Renal pelvis (tissue), 4 donors: ENCODE results near the gene PLAAT2. TPM values are rescaled to one million over a fixed set of nuclear protein-coding genes. Genes with fewer than 3 reads are reported as not detected.

Experiments used
- DNase-seq: peaks from one replicate; pipeline ENCODE4 v3.0.0-alpha.2; 2013
- polyA plus RNA-seq, 3 donors: library from polyadenylated mRNA; unstranded; fragments of 120-200 nt; gene quantifications; one replicate each; pipeline ENCODE4 v1.2.1, GENCODE V29; 2013; ENCODE audit not compliant: insufficient read length in 3 of 3

PLAAT2 gene
- polyA plus RNA-seq, 3 donors: 0.31 to 0.34 TPM; not detected in 1

DNA sequence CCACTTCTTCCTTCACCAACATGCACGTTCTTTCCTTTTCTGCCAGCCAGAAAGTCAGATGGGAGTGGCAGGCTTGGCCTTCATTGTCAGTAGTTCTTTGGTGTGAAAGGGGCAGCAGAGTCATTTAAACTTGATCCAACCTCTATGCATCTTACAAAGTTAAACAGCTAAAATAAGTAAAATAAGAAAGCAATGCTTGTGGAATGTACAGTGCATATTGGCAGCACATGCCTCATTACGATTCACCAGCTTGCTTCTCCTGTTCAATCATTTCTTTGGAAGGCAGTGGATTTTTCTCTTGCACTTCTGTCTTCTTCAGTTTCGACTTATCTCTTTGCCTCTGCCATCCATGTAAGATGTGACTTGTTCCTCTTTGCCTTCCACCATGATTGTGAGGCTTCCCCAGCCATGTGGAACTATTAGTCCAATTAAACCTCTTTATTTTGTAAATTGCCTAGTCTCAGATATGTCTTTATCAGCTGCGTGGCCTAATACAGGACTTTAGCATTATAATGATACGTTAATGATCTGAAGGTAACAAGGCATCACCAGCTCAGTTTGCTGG is 42.5 kb downstream of the PLAAT2 start:
- no peak for DNase-seq

DNA sequence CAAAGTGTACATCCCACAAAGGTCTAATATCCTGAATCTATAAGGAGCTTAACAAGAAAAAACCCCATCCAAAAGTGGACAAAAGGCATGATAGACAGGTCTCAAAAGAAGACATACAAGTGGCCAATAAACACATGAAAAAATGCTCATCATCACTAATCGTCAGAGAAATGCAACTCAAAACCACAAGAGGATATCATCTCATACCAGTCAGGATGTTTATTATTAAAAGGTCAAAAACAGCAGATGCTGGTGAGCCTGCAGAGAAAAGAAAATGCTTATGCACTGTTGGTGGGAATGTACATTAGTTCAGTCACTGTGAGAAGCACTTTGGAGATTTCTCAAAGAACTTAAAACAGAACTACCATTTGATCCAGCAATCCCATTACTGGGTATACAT is 44.6 kb downstream of the PLAAT2 start:
- DNase-seq: no peak

DNA sequence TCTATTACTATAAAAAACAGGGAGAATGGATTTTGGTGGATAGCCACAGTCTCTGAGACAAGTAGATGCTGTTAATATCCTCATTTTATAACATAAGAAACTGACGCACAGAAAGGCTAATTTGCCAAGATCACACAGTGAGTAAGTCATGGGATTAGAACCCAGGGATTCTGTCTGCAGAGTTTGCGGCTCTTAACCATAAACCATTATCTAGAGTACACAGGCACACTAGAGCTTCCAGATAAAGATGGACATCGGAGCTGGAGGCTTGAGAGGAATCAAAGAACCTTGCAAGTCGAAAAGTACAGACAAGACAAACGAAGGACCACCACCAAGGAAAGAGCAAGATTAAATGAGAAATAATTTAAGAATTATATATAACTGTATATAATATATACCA is 46.0 kb downstream of the PLAAT2 start:
- no peak for DNase-seq

DNA sequence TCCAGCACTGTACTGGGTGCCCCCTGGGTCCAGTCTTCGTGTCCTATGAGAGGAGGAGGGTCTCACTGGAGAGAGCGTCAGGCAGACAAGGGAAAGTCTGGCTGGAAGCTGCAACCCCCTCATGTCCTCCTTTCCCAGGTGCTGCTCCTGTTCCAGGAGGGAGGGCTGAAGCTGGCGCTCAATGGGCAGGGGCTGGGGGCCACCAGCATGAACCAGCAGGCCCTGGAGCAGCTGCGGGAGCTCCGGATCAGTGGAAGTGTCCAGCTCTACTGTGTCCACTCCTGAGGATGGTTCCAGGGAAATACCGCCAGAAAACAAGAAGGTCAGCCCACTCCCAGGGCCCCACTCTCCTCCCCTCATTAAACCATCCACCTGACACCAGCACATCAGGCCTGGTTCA is 47.1 kb downstream of the PLAAT2 start:
- DNase-seq: no peak

DNA sequence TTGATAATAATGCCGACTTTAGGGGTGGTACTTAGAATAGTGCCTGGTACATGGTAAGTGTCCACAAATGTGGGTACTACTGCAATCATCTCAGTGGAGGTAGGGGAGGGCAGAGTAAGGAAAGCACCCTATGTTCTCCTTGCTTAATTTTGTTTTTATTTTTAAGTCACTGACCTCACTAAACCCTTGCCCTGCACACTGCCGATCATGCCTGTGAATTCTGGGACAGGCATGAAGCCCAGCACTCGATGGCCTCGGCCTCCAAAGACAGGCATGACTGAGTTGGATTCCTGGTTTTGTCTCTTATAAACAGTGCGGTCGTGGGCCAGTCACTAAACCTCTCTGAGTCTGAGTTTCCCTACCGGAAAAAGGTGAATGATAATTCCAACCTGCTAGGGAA is 50.4 kb downstream of the PLAAT2 start:
- DNase-seq: no peak

DNA sequence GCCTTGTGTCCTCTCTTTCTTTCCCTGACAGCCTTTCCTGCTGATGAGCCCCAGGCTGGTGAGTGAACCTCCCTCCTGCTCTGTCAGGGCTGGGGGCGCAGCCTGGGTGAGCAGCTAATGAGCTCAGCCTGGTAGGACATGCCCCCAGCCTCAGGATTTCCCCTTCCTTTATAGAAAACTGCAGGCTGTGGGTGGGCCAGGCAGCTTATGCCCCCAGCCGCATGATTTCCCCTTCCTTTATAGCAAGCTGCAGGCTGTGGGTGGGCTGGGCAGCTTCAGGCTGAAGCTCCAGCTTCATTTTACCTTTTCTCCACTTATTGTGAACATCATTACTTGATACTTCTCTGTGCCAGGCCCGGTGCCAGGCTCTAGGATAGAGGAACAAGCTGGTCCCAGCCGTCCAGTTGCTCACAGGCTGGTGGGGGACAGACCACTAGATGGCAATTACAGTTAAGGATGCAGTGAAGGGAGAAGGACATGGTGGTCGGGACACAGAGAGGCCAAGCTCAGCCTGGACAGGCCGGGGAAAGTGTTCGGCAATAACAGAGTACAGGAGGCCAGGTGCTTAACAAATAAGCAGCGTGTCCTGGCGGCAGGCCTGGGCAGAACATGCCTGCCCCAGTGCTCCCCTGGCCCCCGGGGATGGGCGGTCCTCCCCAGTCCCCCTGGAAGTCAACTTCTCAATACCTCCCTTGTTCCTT is 52.0 kb downstream of the PLAAT2 start:
- no peak for DNase-seq

DNA sequence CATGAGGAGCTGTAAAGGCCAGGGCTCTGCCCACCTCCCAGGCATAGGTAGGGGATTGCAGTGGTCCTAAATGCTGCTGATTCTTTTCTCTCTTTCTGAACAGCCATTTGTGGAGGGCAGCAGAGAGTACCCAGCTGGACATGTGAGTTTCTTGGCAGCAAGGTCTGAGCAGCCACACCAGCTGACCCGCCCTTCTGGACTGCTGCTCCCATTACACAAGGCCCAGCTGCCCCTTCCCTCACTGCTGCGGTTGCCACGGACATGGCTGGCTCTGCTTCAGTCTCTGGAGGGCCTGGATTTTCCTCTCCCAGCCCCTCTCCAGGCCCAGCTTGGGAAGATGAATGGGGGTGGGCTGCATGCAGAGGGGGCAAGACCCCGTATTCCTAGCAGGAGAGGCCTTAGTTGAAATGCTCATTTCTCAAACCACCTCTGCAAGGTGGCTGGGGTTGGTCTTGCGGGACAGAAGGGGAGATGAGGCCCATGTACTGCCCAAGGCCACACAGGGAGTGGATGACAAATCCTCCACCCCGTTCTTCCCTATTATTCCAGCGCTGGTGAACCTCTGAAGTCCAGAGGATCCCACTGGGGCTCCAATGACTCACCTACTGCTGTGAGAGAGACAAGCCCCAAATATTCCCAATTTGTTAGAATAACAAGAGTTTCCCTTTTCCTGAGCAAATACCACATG is 52.7 kb downstream of the PLAAT2 start:
- DNase-seq: no peak

DNA sequence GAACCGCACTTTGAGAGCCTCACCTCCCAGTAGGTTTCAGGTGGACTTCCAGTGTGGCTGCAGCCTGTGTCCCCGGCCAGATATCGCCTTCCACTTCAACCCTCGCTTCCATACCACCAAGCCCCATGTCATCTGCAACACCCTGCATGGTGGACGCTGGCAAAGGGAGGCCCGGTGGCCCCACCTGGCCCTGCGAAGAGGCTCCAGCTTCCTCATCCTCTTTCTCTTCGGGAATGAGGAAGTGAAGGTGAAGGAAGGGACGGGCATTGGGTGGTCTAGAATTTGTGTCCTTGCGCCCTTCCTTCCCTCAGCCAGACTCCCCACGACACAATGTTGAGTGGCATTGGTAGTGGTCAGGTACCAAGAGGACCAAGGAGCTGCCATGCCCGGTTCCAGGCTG is 54.4 kb downstream of the PLAAT2 start:
- no peak for DNase-seq

DNA sequence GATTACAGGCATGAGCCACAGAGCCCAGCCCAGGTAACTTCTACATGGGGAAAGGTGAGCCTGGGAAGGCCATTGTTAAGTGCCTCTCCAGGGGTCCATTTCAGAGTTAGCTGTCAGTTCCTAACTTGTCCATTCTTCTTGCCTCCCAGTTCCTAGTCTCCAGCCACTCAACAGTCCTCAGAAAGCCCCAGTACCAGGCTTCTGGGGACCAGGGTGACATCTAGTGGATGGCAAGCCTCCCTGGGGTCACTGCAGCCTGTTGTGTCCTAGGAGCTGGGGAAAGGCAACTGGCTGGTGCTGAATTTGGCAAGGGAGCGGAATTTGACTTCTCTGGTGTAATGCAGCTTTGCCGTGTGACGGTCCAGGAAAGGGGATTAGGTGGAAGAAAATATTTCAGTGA is 55.2 kb downstream of the PLAAT2 start:
- DNase-seq: no peak

DNA sequence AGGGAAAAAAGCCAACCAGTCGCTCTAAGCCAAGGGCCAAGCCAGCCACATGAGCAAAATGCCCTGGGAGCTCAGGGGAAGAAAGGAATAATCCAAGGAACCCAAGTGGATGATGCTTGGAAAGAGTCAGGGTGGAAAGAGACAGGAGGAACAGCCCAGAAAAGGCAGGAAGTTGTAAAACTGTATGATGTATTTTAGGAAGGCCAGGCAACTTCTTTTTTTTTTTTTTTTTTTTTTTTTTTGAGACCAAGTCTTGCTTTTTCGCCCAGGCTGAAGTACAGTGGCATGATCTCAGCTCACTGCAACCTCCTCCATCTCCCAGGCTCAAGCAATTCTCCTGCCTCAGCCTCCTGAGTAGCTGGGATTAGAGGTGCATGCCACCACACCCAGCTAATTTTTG is 55.7 kb downstream of the PLAAT2 start:
- no peak for DNase-seq

DNA sequence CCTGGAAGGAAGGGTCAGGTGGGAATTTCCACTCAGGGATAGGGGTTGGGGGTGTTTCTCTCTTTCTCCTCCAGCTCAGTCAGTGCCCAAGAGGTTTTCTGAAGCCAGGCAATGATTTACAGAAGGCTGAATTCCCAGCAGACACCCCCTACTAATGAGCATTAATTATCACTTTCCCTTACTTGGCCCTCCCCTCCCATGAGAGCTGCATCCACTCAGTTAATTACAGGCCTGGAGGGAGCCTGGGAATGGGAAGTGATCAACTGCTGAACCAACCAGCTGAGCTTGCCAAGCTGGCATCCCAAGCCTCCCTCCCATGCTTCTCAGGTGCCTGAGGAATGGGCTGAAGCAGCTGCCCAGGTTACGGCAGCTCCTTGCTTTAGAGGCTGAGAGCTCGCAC is 56.3 kb downstream of the PLAAT2 start:
- no peak for DNase-seq

DNA sequence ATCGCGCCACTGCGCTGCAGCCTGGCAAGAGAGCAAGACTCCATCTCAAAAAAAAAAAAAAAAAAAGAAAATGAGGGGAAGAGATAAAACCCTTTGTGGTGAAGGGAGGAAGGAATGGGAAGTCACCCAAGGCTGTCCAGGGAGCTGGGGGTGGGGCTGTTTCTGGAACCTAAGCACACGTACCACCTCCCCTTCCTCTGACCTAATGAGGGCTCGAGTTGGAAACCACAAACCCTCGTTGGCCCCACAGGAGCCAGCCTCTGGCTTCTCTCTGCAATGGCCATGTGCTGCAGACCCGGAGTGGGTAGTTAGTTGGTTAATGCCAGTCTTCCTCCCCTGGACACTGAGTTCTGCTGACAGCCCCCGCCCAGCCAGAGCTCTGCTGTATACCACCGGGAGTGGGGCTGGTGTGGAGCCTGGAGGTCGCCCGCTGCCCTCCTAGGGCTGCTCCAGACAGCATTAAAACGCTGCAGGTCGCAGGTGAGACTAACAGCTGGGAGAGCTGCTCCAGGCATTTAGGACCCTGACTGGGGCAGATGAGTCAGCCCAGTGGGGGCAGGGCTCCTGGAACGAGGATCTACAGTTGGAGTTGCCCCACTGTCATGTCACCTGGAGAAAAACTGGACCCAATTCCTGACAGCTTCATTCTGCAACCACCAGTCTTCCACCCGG is 57.2 kb downstream of the PLAAT2 start, which contains the start of gene LGALS12:
LGALS12 (plus strand) TSS at position 228 of the 672 bp plus-strand sequence; CDS start at position 603, 375 bp downstream.
- no peak for DNase-seq

DNA sequence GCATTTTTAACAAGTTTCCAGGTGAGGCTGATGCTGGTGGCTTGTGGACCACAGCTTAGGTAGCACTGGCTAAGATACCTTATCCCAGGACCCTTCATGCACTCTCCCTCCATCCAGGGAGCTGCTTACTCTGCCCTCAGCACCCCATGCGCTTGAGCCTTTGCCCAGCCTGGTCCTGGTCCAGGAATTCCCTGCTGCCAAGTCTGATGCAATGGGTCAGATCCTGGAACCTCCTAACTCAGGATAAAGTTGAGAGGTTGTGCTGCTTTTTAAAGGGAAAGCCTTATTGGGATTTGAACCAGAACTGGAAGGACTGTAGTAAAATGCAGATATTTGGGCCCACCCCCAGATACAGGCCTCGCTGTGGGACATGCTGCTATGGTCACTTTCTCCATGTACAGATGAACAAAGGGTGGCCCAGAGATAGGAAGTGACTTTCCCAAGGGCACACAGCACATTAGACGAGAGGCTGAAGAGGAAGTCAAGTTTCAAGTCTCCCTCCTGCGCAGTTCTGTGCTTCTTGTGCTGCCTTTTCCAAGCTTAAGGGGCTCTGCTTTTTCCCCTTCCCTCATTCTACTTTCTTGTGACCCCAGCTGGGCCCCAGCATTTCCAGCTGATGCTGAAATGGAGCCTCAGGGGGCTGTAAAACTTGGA is 58.1 kb downstream of the PLAAT2 start:
- no peak for DNase-seq

DNA sequence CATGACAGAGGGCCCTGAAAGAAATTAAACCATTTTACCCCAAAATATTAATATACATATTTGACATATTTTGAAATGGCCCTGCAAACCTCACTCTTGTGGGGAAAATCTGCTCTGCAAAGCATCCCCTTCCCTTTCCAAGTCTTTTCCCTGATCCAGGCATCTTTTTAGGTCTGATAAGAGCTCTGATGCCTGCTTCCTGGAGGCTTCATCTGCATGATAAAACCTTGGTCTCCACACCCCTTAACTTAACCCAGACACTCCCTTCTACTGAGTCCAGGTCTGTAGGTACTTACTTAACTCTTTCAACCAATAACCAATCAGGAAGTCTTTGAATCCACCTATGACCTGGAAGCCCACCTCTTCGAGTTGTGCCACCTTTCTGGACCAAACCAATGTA is 59.1 kb downstream of the PLAAT2 start:
- no peak for DNase-seq

DNA sequence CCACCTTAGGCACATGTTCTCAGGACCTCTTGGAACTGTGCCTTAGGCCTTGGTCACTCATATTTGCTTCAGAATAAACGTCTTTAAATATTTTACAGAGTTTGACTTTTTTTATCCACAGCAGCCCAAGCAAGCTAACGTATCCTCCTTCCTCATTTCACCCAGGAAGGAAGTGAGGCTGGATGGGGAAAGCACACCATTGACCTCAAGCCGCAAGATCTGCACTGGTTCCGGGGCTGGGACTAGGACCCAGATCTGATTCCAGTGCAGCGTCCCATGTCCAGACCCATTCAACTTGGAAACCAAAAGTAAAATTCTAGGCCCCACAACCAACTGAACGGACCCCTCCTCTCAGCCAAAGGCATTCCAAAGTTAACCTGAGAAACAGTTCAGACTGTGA is 59.7 kb downstream of the PLAAT2 start:
- DNase-seq: no peak

Other genes starting within 250 kb of the PLAAT2 start
- under 1 TPM in 1 of 3 donors, not detected in 2; 0.03 TPM for gene SLC22A9, start 193.6 kb downstream of the PLAAT2 start, polyA plus RNA-seq
- under 1 TPM; 0.26 to 0.50 (median 0.48) TPM for gene PLAAT5, start 72.2 kb downstream of the PLAAT2 start, polyA plus RNA-seq
- under 1 TPM; 0.28 to 0.34 (median 0.31) TPM for gene LGALS12, start 57.3 kb downstream of the PLAAT2 start, polyA plus RNA-seq
- gene PLAAT4, start 26.6 kb downstream of the PLAAT2 start, polyA plus RNA-seq: 10 to 100 TPM in 1 of 3 donors, 1 to 10 TPM in 2; 9.0 to 10.0 (median 9.8) TPM
- 10 to 100 TPM; 18.8 to 22.6 (median 22.5) TPM for gene PLAAT3, start 51.1 kb upstream of the PLAAT2 start, polyA plus RNA-seq
- 10 to 100 TPM; 15.3 to 17.2 (median 15.7) TPM for gene ATL3, start 108.0 kb upstream of the PLAAT2 start, polyA plus RNA-seq
- 100 to 1,000 TPM; 160 to 173 (median 160) TPM for gene RTN3, start 118.1 kb upstream of the PLAAT2 start, polyA plus RNA-seq
- gene ZFTA, start 205.4 kb upstream of the PLAAT2 start, polyA plus RNA-seq: 10 to 100 TPM; 42.9 to 52.7 (median 50.6) TPM